ENCODE results near the gene OSGEP.

Gene OSGEP

DNA sequence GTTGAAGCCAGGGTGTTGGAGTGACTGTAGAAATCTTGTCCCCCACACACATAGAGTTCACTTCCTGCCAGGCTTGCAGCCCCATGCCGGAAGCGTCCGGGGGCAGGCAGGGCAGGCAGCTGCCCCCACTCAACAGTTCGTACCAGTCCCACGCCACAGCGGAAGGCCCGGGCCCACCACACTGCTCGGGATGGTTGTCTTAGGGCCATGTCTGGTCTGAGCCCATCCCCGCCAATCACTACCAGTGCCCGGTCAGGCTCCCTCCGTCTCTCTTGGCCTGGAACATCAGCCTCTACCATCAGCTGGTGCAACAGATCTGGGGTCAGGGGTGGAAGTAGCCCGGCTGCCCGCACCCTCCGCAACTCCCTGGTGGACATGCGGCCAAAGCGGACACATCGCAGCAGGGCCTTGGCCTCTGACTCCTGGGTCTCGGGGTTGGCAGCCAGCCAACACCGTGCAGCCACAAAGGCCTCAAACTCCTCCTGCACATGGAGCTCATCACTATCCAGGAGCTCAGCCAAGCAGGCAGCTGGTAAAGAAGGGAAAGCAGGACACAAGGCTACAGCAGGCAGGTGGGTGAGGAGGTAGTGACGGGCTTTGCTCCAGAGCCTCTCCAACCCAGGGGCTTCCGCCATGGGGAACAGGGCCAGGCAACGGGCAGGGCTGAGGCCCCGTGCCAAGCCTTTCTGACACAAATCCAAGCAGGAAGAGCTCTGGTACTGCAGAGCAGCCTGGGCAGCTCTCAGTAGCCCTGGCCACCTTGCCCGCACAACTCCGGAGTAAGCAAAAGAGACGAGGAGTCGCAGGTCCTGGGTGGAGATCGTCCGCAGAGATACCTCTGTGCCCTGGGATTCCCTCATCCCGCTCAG is 24.6 kb downstream of the OSGEP start:
- no peak for DNase-seq (ENCODE audit: low spot score)

DNA sequence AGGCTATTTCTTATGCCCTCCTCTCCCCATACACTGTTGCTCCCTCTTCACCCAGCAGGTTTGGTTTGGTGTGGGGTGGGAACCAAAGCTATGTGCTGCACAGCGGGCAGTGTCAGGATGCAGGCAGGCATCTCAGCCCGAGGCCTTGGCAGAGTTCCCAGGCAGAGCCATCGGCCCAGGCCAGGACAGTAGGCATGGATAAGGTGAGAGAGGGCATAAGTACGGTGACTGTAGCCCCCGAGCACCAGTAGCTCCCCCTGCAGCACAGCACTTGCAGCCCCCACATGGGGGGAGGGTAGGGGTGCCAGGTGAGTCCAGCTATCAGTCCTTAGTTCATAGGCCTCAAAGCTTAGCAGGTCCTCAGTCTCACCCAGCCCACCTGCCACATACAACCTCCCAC is 25.8 kb downstream of the OSGEP start:
- DNase-seq (ENCODE audit: low spot score): no peak

DNA sequence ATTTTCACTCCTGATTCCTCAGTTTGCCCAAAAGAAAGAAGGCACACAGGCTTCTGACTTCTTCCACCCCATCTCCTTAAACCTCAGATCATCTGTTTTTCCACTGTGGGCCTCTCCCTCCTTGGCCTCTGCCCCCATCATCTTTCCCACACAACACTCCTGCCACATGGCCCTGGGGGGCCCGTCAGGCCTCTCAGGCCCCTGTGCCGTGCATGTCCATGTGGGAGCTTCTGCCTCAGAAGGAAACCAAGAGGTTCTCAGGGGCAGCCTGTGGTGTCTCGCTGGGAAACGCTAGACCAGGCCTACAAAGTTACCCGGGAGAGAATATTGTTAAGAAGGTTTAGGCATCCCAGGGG is 26.6 kb downstream of the OSGEP start:
- DNase-seq (ENCODE audit: low spot score): no peak

GRCh38 chr14:20427231-20428009 is 27.2 kb downstream of the OSGEP start:
- DNase-seq (ENCODE audit: low spot score): no peak

- no peak for DNase-seq (ENCODE audit: low spot score)
Observed at GRCh38 chr14:20424851-20425250, 29.8 kb downstream of the OSGEP start.

DNA sequence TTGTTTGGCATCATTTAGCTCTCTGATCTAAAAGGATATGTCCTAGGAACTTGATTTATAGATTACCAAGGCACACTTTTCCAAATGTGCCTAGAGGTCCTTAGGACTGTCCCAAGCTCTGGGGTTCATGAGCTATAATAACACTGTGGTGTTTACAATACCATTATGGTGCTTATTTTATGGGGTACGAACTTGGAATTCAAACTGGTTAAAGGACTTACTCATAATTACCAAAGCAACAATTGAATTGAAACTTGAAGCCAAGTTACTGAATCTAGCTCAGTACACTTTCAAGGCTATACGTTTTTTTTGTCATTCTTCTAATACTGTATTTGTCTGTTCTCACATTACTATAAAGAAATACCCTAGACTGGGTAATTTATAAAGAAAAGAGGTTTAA is 31.7 kb downstream of the OSGEP start:
- DNase-seq (ENCODE audit: low spot score): no peak

- DNase-seq (ENCODE audit: low spot score): no peak
Observed at GRCh38 chr14:20421267-20421666, 33.3 kb downstream of the OSGEP start.

DNA sequence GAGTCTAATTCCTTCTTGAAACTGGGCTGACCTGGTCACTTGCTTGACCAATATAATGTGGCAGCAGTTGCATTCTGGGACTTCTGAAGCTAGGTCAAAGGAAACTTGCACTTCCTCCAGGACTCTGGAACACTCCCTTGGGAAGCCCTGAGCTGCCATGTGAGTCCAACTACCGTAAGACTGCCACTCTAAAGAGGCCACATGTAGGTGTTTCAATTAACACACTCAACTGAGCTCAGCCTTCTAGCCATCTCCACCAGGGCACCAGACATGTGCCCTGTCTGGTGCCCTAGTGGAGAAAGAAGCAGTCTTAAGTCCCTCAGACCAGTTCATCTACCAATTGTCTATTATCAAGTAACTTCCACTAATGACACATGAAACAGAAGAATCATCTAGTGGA is 35.2 kb downstream of the OSGEP start:
- DNase-seq (ENCODE audit: low spot score): no peak

GRCh38 chr14:20418501-20418909 is 36.1 kb downstream of the OSGEP start:
- no peak for DNase-seq (ENCODE audit: low spot score)

DNA sequence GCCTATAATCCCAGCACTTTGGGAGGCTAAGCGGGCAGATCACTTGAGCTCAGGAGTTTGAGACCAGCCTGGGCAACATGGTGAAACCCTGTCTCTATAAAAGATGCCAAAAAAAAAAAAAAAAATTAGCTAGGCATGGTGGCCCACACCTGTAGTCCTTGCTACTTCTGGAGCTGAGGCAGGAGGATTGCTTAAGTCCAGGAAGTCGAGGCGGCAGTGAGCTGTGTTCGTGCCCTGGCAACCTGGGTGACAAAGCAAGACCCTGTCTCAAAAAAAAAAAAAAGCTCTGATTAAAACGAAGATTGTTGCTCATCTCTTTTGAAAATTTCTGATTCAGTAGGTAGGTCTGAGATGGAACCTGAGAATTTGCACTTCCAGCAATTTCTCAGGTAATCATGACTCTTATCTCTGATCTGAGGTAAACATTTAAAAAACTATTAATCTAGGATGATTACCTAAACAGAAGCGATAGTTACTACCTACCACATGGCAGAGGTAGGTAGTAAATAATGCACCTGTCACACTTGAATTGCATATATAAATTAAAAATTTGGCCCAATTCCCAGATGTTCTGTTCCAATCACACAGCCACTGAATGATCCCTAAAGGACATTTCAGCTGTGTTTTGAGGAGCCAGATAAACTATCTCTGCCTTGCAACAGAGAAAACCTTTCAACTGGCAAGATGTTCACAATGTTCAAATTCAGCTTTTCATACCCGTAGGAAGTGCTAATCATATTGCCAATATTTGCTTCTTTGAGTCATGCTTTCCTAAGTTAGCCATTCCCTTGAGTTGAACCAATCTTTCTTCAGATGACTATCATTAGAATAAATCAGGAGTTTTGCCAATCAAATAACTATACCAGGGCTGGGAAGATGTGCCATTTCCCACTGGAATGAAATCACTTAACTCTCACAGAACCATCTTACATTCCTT is 37.1 kb downstream of the OSGEP start:
- DNase-seq (ENCODE audit: low spot score): no peak

DNA sequence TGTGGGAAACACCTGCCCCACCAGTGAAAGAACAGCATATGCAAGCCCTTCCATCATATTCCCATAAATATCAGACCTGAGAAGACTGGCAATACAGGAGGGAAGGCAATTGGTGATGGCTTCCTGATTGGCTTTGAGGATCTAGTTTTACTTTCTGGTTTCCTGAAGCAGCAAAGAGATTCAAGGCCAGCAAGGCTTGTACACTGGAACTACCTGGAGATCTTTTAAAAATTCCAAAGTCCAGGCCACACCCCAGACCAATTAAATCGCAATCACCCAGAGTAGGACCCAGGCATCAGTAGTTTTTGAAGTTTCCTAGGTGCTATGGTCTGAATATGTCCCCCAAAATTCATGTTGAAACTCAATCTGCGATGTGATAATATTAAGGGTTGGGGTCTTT is 38.4 kb downstream of the OSGEP start:
- no peak for DNase-seq (ENCODE audit: low spot score)

DNA sequence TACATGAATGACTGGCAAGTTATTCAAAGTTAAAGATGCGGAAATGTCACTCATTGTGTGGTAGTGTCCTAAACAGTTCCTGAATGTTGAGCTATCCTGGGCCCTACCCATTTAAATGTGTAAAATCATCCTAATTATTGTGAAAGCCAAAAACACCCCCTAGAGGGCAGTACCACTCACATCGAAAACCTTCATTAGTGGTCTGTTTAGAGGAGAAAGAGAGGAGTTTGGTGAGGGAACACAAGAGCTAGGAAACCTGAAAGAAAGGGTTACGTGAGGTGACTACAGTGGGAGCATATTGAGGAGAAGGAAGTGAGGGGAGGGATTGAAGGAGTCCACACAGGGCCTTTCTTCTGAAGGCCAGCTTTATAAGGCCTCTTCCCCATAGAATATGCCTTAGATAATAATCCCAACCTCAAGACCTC is 38.8 kb downstream of the OSGEP start:
- DNase-seq (ENCODE audit: low spot score): peak; percentile 60

- peak; percentile 23 for DNase-seq (ENCODE audit: low spot score)
Observed at GRCh38 chr14:20413744-20414082, 40.9 kb downstream of the OSGEP start.

- peak; percentile 66 for DNase-seq (ENCODE audit: low spot score)
Observed at GRCh38 chr14:20412876-20413743, 41.5 kb downstream of the OSGEP start, which contains the start of gene TEP1. TSS of gene TEP1 (minus strand) at chr14:20413501. CDS start at chr14:20408439, 5,062 bp downstream.

- peak; percentile 8 for DNase-seq (ENCODE audit: low spot score)
Observed at GRCh38 chr14:20412411-20412810, 42.2 kb downstream of the OSGEP start.

- no peak for DNase-seq (ENCODE audit: low spot score)
Observed at GRCh38 chr14:20409226-20409625, 45.4 kb downstream of the OSGEP start.

GRCh38 chr14:20403521-20403920 is 51.1 kb downstream of the OSGEP start:
- no peak for DNase-seq (ENCODE audit: low spot score)

DNA sequence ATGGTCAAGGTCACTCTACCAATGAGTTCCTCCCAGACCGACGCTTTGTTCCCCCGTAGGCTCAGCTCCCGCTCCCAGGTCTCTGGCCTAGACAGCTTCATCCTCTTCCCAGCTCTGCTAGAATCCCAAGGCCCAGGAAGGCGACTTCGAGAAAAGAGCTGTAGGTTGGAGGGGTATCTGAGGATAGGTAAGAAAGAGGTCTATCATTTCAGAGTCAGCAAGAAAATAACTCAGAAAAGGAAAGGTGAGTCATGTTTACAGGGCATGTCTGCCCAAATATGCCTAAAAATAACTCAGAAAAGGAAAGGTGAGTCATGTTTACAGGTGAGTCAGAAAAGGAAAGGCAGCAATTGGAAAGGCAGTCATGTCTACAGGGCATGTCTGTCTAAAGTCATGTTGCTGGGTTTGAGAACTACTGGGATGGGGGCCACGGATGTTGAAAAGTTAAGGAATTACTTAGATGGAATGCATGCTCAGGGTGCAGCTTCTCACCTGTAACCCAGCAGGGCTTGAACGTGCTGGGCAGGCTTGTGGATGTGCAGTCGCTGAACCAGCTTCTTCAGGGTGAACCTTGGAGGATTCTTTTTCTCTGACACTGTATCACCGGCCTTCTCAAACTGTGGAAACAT is 53.5 kb downstream of the OSGEP start:
- peak; percentile 38 for DNase-seq (ENCODE audit: low spot score)

- DNase-seq (ENCODE audit: low spot score): no peak
Observed at GRCh38 chr14:20400589-20400964, 54.0 kb downstream of the OSGEP start.

GRCh38 chr14:20397511-20397910 is 57.1 kb downstream of the OSGEP start:
- DNase-seq (ENCODE audit: low spot score): no peak
